K562 (cell line): ENCODE results near the gene CCNT2. TPM values are rescaled to one million over a fixed set of nuclear protein-coding genes. Genes with fewer than 3 reads are reported as not detected.
A peak's percentile ranks its signal among the peaks of the same experiment; 100 is the strongest.

ENCODE experiments used
- CBX5 ChIP-seq: IDR thresholded peaks from 2 replicates; pipeline ENCODE4 v1.6.1; 2014; ENCODE audit warnings: low read depth, borderline replicate concordance
- HDAC1 ChIP-seq, 2 experiments: fragments of 450-650 bp; IDR thresholded peaks; 2 replicates each; pipeline ENCODE4 v1.6.1; 2016 to 2017; ENCODE audit warnings: inconsistent platforms in 1 of 2, mild to moderate bottlenecking in 1 of 2, moderate library complexity in 1 of 2
- HDAC3 ChIP-seq: fragments of 450-650 bp; IDR thresholded peaks from 2 replicates; pipeline ENCODE4 v1.6.1; 2018; ENCODE audit warnings: borderline replicate concordance, mild to moderate bottlenecking, moderate library complexity; ENCODE audit not compliant: partially characterized antibody
- KAT8 ChIP-seq: fragments of 450-650 bp; IDR thresholded peaks from 2 replicates; pipeline ENCODE4 v1.6.1; 2016; ENCODE audit warnings: low read depth, mild to moderate bottlenecking
- PHF21A ChIP-seq: fragments of 450-650 bp; IDR thresholded peaks from 2 replicates; pipeline ENCODE4 v1.6.1; 2017; ENCODE audit warnings: low read depth, borderline replicate concordance
- POLR2G ChIP-seq: fragments of 200-400 bp; formaldehyde crosslinking; IDR thresholded peaks from 2 replicates; pipeline ENCODE4 v1.6.1; 2017; ENCODE audit warnings: low read depth, mild to moderate bottlenecking, antibody characterized with exemption, low read length, moderate library complexity
- SMARCE1 ChIP-seq: fragments of 450-650 bp; IDR thresholded peaks from 2 replicates; pipeline ENCODE4 v1.7.1; 2016; ENCODE audit warnings: mild to moderate bottlenecking
- ZNF140 ChIP-seq: fragments of 250-450 bp; sonication (Bioruptor Pico); IDR thresholded peaks from 2 replicates; pipeline ENCODE4 v1.8.0; 2021; ENCODE audit warnings: moderate library complexity, mild to moderate bottlenecking, inconsistent platforms
- ZNF217 ChIP-seq: sonication (generic); formaldehyde crosslinking; IDR thresholded peaks from 2 replicates; pipeline ENCODE4 v1.8.0; 2022; ENCODE audit warnings: mild to moderate bottlenecking, missing genetic modification reagents
- ZNF24 ChIP-seq: fragments of 450-650 bp; IDR thresholded peaks from 2 replicates; pipeline ENCODE4 v1.6.1; 2016
- ZNF644 ChIP-seq: fragments of 200-800 bp; sonication (Bioruptor generic); IDR thresholded peaks from 2 replicates; pipeline ENCODE4 v1.6.1; 2016; ENCODE audit warnings: low read depth, missing genetic modification characterization, missing compliant biosample characterization
- polyA plus RNA-seq, 8 experiments: library from polyadenylated mRNA; depleted of rRNA in 4 of 8; stranded (reverse) in 5 of 8; unstranded in 3 of 8; fragments of >200 nt; fragmentation: Nextera tagmentation in 2 of 8; fragmentation: Illumina TruSeq in 1 of 8; extraction: Ambion mirVana in 2 of 8; extraction: Trizol in 1 of 8; gene quantifications; 2 replicates each; pipeline versions ENCODE4 v1.2.1 to v1.2.3, GENCODE V29; 2011 to 2014; ENCODE audit warnings: inconsistent platforms in 1 of 8, missing spikeins in 1 of 8
- total RNA-seq, 7 experiments: library from RNA; depleted of rRNA in 6 of 7; stranded (reverse); fragments of >200 nt in 6 of 7; fragmentation: Illumina TruSeq in 2 of 7; extraction: Trizol in 2 of 7; gene quantifications; 2 replicates each; pipeline versions ENCODE4 v1.2.1 to v1.2.3, GENCODE V29; 2011 to 2021; ENCODE audit warnings: low replicate concordance in 1 of 7
- TF ChIP-seq, protein P1 (sequence below): sonication (generic); formaldehyde crosslinking; IDR thresholded peaks from 2 replicates; pipeline ENCODE4 v1.8.0; 2022; ENCODE audit warnings: mild to moderate bottlenecking, missing genetic modification reagents
- TF ChIP-seq, protein P2 (sequence below): sonication (generic); formaldehyde crosslinking; IDR thresholded peaks from 2 replicates; pipeline ENCODE4 v1.8.1; 2022; ENCODE audit warnings: missing genetic modification reagents
- TF ChIP-seq, protein P3 (sequence below): fragments of 250-450 bp; sonication (Bioruptor Pico); IDR thresholded peaks from 2 replicates; pipeline ENCODE4 v1.8.0; 2022; ENCODE audit warnings: inconsistent platforms
- TF ChIP-seq, protein P4 (sequence below), 2 experiments: fragments of 450-650 bp; conservative IDR thresholded peaks; 2 replicates each; pipeline ENCODE4 v1.6.1; 2017; ENCODE audit warnings: mild to moderate bottlenecking in 2 of 2, moderate library complexity in 2 of 2
- TF ChIP-seq, protein P5 (sequence below): fragments of 450-650 bp; IDR thresholded peaks from 2 replicates; pipeline ENCODE4 v1.6.1; 2018; ENCODE audit not compliant: partially characterized antibody
- TF ChIP-seq, protein P6 (sequence below), 2 experiments: fragments of 450-650 bp; IDR thresholded peaks; 2 replicates each; pipeline ENCODE4 v1.6.1; 2016

CCNT2 gene
- total and polyA plus RNA-seq, 9 of the 15 experiments (the other 6 are each of a cell fraction or from before 2014, with no cell fraction given), result 12.6 to 30.0 (median 22.7) TPM

DNA sequence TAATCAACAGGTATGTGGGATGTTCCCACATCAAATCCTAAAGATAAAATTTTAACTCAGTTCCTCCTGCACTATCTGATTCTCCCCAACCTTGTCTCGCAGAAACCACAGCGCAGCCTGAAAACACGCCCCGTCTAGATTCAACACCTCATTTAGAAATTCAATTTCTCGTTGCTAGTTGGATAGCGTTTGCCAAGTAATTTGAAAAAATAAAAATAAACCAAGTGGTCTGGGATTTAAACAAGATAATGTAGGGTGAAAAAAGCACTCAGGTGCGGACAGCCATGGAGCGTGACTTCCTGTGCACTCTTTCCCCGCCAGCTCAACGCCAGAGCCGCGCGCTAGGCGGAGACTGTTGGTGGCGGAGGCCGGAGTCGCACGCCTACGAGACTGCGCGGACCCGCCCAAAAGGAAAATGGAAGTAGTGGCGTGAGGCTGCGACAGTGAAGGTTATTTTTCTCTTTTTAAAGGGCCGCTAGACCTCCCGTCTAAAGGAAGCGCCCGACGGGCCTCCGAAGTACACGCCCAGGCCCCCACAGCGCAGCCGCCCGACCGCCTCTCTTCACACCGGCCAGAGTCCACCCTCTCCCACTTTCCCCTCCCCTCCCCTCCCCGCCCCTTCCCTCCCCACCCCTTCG is 615 bp upstream of the CCNT2 start (continued):
- TF ChIP-seq, protein P1, sequence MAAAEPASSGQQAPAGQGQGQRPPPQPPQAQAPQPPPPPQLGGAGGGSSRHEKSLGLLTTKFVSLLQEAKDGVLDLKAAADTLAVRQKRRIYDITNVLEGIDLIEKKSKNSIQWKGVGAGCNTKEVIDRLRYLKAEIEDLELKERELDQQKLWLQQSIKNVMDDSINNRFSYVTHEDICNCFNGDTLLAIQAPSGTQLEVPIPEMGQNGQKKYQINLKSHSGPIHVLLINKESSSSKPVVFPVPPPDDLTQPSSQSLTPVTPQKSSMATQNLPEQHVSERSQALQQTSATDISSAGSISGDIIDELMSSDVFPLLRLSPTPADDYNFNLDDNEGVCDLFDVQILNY (CRISPR knock-in tag), result no peak
- TF ChIP-seq ZNF24, result no peak
- TF ChIP-seq, protein P2, sequence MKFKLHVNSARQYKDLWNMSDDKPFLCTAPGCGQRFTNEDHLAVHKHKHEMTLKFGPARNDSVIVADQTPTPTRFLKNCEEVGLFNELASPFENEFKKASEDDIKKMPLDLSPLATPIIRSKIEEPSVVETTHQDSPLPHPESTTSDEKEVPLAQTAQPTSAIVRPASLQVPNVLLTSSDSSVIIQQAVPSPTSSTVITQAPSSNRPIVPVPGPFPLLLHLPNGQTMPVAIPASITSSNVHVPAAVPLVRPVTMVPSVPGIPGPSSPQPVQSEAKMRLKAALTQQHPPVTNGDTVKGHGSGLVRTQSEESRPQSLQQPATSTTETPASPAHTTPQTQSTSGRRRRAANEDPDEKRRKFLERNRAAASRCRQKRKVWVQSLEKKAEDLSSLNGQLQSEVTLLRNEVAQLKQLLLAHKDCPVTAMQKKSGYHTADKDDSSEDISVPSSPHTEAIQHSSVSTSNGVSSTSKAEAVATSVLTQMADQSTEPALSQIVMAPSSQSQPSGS (CRISPR knock-in tag), result no peak
- TF ChIP-seq, protein P3, sequence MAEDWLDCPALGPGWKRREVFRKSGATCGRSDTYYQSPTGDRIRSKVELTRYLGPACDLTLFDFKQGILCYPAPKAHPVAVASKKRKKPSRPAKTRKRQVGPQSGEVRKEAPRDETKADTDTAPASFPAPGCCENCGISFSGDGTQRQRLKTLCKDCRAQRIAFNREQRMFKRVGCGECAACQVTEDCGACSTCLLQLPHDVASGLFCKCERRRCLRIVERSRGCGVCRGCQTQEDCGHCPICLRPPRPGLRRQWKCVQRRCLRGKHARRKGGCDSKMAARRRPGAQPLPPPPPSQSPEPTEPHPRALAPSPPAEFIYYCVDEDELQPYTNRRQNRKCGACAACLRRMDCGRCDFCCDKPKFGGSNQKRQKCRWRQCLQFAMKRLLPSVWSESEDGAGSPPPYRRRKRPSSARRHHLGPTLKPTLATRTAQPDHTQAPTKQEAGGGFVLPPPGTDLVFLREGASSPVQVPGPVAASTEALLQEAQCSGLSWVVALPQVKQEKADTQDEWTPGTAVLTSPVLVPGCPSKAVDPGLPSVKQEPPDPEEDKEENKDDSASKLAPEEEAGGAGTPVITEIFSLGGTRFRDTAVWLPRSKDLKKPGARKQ (CRISPR knock-in tag), result no peak
- no peak for TF ChIP-seq ZNF140
- TF ChIP-seq, protein P4, sequence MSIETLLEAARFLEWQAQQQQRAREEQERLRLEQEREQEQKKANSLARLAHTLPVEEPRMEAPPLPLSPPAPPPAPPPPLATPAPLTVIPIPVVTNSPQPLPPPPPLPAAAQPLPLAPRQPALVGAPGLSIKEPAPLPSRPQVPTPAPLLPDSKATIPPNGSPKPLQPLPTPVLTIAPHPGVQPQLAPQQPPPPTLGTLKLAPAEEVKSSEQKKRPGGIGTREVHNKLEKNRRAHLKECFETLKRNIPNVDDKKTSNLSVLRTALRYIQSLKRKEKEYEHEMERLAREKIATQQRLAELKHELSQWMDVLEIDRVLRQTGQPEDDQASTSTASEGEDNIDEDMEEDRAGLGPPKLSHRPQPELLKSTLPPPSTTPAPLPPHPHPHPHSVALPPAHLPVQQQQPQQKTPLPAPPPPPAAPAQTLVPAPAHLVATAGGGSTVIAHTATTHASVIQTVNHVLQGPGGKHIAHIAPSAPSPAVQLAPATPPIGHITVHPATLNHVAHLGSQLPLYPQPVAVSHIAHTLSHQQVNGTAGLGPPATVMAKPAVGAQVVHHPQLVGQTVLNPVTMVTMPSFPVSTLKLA (conservative IDR thresholded peaks at IDR 0.05), result peak; percentile 22 to 61; a peak in 2 of 4 replicates
- TF ChIP-seq, protein P5, sequence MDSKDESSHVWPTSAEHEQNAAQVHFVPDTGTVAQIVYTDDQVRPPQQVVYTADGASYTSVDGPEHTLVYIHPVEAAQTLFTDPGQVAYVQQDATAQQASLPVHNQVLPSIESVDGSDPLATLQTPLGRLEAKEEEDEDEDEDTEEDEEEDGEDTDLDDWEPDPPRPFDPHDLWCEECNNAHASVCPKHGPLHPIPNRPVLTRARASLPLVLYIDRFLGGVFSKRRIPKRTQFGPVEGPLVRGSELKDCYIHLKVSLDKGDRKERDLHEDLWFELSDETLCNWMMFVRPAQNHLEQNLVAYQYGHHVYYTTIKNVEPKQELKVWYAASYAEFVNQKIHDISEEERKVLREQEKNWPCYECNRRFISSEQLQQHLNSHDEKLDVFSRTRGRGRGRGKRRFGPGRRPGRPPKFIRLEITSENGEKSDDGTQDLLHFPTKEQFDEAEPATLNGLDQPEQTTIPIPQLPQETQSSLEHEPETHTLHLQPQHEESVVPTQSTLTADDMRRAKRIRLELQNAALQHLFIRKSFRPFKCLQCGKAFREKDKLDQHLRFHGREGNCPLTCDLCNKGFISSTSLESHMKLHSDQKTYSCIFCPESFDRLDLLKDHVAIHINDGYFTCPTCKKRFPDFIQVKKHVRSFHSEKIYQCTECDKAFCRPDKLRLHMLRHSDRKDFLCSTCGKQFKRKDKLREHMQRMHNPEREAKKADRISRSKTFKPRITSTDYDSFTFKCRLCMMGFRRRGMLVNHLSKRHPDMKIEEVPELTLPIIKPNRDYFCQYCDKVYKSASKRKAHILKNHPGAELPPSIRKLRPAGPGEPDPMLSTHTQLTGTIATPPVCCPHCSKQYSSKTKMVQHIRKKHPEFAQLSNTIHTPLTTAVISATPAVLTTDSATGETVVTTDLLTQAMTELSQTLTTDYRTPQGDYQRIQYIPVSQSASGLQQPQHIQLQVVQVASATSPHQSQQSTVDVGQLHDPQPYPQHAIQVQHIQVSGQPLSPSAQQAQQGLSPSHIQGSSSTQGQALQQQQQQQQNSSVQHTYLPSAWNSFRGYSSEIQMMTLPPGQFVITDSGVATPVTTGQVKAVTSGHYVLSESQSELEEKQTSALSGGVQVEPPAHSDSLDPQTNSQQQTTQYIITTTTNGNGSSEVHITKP, result peak; percentile 74
- no peak for TF ChIP-seq SMARCE1
- TF ChIP-seq ZNF644, result 0 out of 2 replicates have a peak, but pooled peaks have one; percentile 24
- TF ChIP-seq HDAC1 (IDR thresholded peaks at IDR 0.05), result no peak
- no peak for TF ChIP-seq ZNF217 (CRISPR knock-in tag)
- TF ChIP-seq, protein P6, sequence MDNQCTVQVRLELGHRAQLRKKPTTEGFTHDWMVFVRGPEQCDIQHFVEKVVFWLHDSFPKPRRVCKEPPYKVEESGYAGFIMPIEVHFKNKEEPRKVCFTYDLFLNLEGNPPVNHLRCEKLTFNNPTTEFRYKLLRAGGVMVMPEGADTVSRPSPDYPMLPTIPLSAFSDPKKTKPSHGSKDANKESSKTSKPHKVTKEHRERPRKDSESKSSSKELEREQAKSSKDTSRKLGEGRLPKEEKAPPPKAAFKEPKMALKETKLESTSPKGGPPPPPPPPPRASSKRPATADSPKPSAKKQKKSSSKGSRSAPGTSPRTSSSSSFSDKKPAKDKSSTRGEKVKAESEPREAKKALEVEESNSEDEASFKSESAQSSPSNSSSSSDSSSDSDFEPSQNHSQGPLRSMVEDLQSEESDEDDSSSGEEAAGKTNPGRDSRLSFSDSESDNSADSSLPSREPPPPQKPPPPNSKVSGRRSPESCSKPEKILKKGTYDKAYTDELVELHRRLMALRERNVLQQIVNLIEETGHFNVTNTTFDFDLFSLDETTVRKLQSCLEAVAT (IDR thresholded peaks at IDR 0.05), result no peak; a peak in 2 of 4 replicates
- no peak for TF ChIP-seq PHF21A
- TF ChIP-seq HDAC3, result no peak
- peak; percentile 82 for TF ChIP-seq POLR2G
- TF ChIP-seq CBX5, result no peak
- TF ChIP-seq KAT8, result no peak
